ENCODE measurements around the gene NIPAL3.

The NIPAL3 gene

DNA sequence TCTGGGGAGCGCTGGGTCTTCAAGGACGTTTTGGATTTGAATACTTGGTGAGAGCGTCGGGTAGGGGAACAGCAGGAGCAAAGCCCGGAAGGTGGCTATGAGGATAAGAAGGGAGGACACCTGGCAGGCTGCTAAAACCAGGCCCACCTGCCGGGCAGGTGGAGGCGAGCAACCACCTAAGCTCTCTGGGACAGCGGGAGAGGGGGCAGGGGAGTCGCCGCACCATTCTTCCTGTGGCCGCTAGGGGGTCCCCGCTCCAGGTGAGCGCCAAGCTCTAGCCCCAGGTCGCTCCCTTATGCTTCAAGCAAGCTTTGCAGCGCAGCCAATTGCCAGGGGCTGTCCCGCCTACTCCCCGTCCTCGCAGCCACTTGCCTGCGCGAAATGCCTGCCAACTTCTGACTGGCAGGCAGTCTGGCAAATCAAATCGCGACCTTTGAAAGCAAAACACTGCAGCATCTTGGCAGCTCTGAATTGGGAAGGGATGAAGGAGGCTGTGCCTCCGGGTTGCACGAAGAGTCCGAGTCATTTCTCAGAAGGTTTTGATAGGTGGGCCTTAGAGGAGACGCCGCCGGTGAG is at the start of gene NIPAL3:
NIPAL3 (plus strand) TSS at position 469 of the 576 bp plus-strand sequence. CDS start 3,746 bp downstream, outside the sequence.
- peak; percentile 98 for DNase-seq

DNA sequence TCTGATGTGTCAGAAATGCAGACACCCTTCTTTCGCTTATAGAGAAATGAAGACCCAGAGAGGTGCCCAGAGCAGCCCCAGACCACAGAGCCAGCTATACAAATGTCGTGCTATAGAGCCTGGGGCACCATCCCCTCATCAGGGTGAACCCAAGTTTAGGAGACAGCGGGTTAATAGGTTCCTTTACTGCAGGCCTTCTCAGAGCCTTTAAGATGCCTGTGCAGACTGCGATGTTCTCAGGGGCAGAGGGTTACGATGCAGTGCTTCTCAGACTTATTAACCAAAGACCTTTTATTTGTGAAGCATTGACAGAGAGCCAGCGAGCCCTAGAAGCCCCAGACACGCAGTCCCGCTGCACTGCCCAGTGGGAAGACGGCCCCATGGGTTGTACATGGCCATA is 48.9 kb upstream of the NIPAL3 start:
- no peak for DNase-seq

DNA sequence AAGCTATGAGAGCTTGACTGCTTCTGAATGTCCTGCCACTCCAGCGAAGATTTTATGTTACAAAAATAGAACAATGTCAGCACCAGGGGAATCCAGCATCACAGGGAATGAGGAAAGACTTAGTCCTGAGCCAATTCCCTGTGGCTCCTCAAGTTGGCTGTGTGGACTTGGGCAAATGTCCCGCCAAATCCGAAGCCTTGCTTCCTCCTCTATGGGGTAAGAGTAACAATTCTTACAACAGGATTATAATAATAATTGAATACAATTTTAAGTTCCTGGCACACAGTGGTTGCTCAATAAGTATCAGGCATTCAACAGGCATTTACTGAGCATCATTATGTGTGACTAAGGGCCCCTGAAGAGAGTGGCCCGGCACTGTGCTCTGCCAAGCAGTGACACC is 46.4 kb upstream of the NIPAL3 start:
- no peak for DNase-seq

DNA sequence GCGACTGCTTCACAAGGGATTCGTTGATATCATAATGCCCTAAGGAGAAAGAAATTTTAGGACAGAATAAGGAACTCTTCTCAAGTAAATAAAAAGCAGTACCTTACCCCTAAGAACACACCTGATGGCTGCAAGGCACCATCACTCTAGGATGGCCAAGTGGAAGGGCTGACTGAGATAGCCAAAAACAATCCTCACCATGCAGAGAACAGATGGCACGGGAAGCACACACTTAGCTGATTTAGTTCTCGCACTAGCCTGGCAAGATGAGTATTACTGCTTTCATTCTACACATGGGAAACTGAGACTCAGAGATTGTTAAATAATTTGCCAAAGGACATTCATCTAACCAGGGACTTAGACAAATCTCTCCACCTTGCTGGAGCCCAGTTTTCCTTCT is 45.8 kb upstream of the NIPAL3 start:
- DNase-seq, result no peak

DNA sequence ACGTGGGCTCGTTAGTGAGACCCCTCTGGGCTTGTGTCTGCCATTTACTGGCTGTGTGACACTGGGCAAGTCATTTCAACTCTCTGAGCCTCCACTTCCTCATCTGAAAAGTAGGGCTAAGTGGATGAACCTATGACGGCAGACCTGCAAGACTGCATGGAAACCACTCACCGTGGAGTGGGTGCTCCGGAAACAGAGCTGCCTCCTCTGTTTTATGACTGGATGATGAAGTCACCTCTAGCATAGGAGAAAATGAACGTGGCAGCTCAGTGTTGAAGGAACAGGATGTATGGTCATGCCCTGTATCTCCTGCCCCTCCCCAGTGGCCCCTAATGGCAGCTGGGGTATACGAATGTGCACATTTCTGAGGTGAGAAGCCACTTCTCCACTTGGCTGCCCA is 42.6 kb upstream of the NIPAL3 start:
- no peak for DNase-seq

DNA sequence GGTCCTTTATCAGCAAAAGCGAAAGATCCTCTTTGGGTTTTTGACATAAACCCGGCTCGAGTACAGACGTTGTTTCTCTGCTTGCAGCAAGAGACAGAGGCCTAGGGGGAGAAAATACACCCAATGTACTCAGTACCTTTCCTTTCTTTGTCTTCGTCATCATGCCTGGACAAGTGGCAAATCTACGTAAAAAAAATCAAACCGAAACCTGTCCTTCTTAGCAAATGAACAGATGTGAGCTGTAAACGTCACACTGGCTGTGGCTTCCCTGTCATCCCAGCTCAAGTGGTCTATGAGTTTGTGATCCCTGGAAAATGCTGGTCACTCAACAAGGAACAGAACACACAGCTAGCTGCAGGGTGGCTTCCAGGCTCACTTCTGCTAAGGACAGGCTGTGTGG is 41.9 kb upstream of the NIPAL3 start:
- DNase-seq, result no peak

DNA sequence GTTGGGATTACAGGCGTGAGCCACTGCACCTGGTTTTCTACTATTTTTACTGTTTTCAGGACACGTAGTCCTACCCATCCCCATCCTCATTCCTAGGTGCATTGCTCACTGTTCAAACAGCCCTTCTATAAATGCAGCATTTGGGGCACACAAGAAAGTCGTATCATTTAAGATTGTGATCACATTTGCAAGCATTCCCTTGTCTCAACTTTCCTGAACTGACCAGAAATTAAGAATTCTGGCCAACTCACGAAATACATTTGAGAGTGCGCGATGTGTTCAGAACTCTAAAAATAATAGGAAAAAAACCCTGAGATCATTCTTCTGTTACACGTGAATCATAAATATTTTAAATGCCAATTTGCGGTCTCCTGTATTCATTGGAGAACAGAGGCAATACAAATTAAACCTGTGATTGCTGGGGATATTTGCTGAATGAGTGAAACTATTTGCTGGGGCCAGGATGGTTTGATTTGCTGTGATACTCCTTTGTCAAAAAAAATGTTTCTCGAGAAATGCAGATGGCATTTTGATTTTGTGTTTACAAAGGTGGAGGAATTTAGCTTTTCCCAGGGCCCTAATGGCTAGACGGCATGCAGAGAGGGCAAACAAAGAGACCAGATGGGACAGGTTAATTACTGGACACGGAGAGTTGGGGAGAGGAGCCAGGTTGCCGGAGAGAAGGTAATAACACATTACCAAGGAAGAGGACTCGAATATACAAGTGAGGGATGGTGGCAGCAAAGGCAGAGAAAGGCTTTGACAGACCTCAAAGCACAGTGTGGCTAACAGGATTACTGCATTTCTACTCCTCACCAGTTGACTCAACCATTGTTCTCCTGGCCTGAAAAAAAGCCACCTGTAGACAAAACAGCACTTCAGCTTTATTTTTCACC is 40.5 kb upstream of the NIPAL3 start:
- no peak for DNase-seq

DNA sequence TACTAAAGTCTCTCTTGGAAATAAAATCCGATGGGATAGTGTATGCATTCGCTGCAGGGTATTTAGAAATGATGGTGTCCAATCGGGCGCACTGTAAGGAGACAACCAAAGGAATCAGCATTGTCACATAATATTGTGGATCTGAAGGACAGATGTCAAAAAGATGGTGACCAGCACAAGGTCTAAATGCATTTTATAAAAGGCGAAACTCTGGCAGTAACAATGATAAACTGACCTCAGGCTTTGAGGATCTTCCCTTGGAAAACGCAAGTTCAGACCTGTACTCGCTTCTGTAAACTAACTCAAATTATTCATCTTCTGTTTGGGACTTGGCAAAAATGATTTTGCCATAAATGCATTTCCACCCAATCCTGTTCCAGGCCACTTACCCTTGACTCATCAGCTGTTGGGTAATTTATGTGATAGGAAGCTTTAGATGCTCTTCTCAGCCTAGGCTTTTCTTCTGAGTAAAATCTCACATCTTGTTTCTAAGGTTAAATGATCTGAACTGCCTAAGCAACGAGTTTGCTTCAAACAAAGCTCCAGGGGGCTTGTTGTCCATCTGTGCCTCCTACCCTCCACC is 35.8 kb upstream of the NIPAL3 start:
- no peak for DNase-seq

DNA sequence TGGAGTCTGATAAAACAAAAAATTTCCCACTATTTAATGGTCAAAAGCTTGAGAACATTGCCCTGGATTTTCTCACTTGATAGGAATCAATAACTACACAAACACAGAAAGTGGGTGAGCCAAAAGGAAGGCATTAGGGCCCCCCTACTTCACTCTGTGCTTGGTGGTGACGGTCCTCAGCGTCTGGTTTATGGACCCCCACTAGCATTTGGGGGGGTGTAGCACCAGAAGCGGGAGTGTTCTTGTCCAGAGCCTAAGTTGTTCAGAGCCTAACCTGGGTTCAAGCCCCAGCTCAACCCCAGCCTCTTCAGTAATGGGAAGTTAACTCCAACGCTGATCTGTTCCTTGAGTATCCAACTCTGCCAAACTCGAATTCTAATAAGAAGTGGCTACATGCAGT is 35.1 kb upstream of the NIPAL3 start:
- no peak for DNase-seq

DNA sequence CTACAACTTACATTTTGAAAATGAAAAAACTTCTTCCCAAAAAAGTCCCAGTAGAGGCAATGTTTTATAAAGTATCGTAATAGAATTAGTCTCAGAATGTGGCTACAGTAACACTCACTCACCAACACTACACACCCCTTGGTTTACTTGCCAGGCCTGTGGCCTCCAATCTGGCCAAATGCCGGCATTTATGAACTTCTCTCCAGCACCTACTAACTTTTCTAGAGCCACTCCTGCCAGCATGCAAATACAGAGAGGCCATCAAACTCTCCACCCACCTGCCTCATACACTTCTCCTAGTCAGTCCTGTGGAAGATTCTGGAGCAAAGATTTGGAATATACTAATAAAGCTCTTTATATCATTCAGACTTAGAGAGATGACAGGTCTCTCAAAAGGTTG is 34.3 kb upstream of the NIPAL3 start:
- DNase-seq, result no peak

DNA sequence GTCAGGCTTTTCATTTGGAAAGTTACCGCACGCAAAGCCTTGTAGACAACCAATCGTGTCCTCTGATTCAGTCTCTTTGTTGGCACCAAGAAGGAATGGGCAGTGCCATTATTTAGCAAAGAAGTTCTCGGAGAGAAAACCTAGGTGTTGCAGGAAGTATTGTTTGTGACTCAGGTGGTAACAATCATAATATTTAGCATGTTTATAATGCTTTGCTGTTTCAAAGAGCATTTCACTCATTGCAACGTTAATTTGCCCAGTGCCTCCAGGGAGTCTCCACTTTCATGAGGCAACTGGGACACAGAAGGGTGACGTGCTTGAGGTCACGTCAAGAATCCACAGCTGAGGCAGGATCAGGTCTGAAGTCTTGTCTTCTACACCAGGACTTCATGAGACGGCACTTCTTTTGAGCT is 33.4 kb upstream of the NIPAL3 start:
- DNase-seq, result no peak

DNA sequence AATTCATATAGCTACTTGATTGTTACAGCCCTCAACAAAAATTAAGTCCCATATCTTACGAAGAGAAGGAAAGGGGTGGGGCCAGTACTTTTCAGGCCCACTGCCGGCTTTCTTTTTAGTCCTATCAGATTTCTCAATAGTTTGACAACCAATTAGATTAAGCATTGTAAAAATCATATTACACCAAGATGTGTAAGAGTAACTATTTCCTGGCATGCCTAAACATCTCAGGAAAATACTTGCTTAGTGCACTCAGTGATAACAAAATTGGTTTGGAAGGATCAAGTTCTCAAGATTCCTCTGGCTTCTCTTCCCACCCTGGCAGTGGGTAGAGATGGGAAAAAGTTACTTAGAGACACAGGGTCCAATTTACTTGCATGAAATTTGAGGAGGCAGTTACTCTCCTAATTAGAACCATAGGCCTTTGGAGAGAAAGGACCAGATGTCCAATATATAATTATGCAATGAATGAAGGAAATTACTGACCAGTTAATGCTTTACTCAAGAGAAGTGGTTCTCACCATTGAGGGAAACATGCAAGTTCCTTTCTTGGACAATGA is 32.1 kb upstream of the NIPAL3 start:
- DNase-seq, result no peak

DNA sequence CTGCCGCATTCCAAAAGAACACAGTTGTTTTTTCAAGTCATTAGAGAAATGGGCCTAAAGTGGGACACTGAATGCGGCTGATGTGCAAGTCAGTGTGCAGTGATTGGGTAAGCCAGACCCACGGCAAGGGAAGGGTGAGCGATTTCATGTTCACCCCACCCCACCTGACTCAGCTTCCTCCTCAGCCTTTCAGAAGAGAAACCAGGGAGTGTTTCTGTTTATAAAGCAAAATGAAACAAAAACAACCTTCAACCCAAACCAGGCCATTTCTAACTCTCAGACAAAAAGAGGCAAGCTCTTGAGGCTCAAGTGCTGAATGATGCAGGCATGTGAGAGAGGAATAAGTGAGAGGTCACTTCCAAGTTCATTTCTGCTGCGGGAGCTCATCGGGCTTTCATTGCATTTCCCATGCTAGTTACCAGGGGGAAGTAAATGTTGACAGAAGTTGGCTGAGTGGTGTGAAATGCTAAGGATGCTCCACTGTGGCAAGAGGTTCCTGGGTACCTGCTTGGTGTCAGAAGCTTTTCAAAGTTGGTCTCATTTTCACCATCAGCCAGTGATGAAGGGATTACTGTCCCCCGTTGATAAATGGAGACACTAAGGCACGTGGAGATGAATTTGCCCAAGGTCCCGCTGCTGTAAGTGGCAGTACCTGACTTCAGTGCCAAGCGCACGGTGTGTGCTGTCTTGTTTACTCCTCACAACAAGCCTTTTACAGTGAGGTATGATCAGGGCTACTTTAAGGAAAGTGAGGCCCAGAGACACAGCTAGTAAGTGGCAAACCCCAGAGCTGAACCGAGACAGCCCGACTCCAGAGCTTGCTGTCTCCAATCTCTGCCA is 31.1 kb upstream of the NIPAL3 start:
- no peak for DNase-seq

DNA sequence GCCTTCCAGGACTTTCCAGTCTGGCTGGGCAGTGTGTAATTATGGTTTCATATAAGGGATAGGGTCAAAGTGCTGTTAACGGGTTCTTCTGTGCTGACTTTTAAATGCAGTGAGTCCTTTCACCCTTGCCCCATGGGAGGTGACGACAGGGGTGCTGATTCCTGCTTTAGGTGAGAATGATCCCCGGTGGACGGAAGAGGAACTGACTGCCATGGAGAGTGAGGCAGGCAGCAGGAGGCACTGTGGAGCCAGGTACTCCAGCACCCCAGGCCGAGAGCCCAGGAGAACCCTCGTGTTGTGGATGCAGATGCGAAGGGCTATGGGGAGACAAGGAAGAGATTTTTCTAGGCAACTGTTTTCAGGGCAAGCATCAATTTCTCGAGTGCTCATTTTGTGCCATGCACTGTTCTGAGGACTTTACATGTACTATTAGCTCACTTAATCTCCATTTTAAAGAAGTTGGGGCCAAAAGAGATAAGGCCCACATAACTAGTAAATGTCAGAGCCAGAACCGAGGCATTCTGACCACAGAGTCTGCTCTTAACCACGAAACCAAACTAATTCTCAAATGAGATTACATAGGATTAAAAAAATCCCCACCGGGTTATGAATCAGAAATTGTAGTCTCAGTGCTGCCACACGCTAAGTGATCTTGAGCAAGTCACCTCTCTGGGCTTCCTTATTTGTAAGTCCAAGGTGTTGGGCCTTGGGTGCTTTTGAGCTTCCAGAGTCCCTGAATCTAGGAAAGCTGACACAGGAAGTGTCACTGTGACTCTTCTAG is 30.3 kb upstream of the NIPAL3 start:
- DNase-seq, result no peak

DNA sequence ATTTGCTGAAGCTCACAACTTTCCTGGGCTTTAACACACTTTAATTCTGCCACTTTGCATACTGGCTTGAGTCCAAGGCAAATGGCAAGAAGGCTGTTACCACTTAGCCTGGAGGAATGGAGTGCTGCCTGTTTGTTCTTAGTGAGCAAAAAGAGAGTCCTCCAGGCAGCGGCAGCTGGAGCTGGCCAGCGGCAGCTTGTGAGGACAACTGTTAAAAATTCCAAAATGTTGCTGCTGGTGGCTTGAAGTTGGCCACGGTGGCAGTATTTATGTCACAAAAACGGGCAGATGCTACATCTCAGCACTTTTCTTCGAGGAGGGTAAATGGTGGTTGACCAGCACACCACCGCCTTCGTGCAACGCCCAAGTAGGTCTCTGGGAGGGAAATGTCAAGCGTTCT is 29.4 kb upstream of the NIPAL3 start:
- DNase-seq, result peak; percentile 2

DNA sequence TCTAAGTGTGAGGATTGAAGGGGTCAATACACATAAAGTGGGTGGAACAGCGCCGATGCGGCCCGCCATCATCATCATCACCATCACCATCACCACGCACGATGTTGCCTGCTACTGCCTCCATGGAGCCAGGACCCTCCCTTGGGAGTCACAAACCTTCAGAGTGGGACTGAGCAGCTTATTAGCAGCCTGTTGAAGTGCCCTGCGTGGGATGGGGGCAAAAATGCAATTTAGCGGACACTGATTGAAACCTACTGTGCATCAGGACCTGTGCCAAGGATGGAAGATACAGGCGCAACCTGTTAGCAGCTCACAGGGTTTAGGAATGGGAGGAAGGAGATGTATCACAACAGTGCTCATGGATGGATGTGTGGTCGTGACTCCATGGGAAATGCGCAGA is 28.7 kb upstream of the NIPAL3 start:
- DNase-seq, result no peak

DNA sequence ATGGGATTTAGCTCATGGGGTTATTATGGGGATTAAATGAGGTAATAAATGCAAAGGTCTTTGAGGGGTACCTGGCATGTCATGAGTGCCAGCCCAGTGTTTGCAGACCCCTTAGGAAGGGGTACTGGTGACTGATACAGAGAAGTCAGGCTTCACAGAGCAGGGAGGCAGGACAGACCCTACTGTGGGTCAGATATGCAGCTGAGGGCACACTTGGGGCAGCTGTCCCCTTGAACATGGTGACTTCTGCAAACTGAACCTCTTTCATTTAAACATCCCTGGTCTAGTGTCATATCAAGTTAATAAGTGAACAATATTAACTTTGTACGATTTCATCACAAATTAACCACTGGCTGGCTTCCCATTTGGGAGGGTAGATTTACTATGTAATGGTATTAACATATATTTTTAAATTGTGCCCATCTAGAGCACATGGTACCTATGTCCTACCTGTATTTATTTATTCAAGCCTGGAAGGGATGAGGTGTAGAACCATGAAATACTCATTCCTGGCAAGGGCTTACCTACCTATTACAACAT is 27.9 kb upstream of the NIPAL3 start:
- no peak for DNase-seq

DNA sequence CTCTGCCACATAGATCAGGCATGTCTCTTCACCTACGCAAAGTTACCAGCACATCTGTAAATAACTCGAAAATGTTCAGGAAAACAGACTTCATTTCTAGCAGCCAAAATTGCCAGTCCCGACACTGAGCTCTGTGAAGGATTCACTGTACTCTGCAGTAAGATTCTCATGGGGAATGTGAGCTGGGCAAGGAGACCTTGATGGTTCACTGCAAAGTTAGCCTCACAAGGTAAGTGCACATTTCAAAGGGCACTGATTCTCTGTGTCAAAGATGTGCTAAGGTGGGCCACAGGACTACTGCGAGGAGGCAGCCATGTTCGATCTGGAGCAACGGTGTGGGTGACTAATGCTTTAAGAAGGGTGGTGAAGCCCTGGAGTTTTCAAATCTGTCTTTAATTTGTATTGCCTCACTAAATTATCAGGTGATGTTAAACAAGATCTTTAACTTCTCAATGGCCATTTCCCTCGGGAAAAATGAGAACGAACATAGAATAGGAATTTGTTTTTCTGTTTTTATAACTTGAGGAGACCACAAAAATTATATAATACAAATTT is 27.2 kb upstream of the NIPAL3 start:
- DNase-seq, result no peak

DNA sequence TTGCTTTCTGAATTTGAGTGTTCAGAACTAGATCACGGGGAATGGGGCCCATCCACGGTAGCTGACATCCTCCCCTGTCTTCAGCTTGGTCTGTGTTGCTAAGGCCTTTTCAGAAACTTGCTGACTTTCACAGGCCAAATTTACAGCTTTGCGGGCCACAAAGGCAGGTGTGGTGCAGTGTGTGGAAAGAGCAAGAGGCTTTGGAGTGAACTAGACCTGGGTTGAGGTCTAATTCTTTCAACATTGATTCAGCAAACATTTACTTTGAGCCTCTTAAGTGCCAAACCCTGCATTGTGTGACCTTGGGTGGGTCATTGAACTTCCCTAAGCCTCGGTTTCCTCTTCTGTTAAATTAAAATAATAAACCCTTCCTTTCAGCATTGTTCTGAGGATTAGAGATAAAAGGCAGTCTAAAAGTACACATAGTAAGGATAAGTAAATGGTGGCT is 26.3 kb upstream of the NIPAL3 start:
- no peak for DNase-seq

DNA sequence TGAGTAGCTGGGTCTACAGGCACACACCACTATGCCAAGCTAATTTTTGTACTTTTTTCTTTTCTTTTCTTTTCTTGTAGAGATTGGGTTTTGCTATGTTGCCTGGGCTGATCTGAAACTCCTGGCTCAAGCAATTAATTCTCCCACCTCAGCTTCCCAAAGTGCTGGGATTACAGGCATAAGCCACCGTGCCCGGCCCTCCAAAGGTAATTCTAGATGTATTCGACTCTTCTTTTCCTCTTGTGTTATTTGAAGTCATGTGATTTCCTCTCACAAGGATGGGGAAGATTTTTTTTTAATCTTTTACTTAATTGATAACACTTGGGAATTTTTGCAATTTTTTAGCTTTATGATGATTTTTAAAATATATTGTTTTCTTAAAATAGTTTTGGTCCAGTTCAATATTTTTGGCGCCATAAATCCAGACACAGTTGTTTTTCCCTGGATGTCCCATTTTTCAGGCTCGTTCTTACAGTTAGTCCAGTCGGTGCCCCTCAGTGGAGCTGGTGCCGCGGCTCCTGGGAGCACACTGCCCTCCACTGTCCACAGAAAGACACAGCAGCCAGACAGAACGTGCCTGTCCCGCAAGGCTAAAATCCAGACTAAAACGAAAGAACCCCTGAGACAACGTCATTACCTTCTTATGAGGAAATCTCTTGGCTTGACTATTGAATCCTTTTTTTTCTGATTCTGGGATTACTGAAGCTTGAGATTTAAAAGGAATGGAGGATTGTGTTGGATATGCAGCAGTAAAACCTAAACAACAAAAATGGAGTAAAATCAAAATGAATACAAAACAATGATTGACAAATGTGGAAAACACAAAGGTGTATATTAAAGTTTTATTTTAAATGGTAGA is 24.4 kb upstream of the NIPAL3 start:
- DNase-seq, result peak; percentile 30

All from NCI-H2029 (cell line).